GM19468 (cell line): Measurements from ENCODE around the gene RPS6KL1.

Source experiments
- ATAC-seq: cut with Tn5 transposase; IDR thresholded peaks from one replicate; pipeline ENCODE4 v1.9.1; 2021; ENCODE audit warnings: mild to moderate bottlenecking, moderate library complexity, moderate number of reproducible peaks; ENCODE audit not compliant: unreplicated experiment; ENCODE audit errors: extremely low read depth

RPS6KL1 gene, protein sequence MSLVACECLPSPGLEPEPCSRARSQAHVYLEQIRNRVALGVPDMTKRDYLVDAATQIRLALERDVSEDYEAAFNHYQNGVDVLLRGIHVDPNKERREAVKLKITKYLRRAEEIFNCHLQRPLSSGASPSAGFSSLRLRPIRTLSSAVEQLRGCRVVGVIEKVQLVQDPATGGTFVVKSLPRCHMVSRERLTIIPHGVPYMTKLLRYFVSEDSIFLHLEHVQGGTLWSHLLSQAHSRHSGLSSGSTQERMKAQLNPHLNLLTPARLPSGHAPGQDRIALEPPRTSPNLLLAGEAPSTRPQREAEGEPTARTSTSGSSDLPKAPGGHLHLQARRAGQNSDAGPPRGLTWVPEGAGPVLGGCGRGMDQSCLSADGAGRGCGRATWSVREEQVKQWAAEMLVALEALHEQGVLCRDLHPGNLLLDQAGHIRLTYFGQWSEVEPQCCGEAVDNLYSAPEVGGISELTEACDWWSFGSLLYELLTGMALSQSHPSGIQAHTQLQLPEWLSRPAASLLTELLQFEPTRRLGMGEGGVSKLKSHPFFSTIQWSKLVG

DNA sequence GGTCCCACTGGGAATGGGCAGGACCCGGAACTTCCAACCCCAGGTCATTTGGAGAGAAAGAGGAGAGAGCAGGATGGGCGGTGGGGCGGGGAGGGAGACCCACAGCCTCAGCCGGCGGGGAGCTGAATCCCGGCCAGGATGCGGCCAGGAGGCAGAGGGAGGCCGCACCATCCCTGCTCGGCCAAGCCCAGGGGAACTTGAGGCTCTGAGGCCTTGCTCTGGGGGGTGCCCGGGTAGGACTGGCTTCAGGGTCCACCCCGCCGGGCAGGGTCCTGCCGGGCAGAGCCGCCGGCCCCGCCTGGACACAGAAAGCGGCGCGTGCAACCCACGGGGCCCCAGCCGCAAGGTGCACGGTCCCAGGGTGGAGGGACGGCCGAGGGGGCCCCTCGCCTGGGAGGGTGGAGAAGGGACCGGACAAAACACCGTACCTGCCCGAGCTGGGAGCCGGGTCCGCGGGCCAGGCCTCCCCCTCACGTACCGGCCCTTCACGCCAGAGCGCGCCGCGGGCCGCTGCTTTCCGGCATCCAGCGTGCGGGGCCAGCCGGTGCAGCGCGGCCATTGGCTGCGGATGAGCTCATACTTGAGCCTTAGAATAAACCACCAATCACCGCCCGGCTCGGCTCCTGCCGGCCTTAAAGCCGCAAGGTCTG lies at the start of gene RPS6KL1:
Gene RPS6KL1 (minus strand): TSS at position 509 of the 650 bp plus-strand sequence. CDS start 1,719 bp downstream, outside the sequence.
- no peak for ATAC-seq

DNA sequence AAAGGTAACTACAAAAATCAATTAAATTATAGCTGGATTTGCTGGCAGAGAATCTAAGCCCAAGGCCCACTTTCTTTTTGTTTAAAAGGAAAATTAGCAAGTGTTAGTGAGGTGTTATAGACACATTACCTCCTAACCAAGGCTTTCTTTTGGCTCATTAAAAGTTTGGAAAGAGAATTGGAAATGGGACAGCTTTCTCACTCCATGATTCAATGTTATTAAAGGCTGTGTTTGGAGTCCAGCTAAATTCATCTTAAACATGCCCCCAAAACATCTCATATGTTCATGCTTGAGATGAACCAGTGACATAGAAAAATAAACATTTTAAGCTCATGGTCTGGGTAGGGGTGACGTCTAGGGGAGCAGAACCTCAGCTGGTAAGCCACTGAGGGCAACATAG lies 45.8 kb upstream of the RPS6KL1 start:
- no peak for ATAC-seq

DNA sequence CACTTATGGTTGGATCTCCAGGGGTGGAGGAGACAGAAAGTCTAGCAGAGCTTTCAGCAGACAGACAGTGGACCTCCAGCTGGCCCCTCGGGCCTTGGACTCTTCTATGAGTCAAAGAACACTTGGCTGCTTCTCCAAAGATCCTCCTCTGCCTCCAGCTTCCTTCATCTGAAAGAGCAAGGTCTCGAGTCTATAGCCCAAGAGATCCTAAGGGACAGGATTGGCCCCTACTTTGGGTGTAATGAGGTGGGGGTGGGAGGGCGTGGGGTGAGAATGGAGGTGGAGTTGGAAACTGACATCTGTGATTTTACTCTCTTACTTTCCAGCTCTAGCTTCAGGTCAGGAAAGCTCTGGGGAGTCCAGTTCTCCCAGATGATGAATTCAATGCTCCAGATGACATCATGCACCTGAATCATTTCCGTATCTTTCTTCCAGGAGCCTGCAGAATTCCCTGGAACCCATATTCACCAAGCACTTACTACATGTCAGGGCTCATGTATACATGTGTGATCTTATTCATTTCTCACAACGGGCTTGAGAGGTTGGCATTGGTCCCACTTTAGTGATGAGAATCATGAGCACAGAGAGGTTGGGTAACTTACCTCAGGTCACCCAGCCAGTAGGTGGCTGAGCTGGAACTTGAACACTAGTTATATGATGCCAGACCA lies 42.6 kb upstream of the RPS6KL1 start:
- ATAC-seq, result no peak

DNA sequence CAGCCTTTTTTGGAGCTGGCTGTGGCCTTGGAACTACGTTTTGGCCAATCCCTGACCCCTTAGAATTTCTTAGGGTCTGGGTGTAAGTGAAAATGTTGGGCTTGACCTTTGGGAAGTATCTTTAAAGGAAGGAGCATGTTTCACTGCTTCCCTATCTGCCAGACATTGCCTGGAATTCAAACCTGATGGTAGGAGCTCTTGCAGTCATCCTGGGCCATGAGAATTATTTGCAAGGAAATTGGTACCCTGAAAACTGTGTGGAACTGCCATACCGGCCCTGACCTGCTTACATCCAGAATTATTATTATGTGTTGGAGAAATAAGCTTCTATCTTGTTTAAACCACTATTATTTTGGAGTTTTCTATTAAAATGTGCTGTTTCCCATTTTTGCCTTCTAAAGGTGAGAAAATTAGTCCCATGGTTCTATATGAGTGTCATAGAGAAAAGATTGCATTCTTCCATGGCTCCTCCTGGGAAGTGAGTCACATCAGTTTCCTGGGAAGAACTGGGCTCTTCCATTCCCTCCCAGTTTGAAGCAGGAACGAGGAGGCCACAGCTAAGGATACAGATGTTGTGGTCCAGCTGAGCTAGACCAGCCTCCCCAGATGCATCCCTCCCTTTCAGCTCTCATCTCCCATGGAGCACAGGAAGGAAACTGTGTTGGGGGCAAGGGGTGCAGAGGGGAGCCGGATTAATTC lies 41.9 kb upstream of the RPS6KL1 start:
- ATAC-seq, result no peak

DNA sequence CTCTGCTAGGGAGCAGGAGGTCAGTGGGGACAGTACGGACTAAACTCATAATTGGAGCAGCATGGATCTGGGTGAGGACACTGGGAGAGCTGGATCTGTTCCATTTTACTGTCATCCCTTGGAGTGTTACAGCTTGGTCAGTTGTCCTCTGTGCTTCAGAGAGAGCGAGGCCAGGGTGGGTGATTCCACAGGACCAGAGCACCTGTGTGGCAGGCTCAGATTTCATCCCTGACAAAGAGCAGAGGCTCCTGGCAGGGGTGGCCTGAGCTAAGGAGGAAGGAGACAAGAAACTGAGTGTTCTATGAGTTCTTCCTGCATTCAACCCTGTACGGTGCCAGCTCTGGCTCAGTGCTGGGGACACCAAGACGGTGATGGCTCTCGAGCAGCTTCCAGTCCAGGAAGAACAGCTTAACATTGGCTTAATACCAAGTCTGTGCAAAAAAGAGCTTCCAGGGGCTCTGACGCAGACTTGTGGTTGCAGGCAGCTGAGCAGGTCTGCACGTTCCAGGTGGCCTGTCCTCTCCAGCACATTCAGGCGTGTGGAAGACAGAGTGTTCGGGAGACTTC lies 40.7 kb upstream of the RPS6KL1 start:
- no peak for ATAC-seq

DNA sequence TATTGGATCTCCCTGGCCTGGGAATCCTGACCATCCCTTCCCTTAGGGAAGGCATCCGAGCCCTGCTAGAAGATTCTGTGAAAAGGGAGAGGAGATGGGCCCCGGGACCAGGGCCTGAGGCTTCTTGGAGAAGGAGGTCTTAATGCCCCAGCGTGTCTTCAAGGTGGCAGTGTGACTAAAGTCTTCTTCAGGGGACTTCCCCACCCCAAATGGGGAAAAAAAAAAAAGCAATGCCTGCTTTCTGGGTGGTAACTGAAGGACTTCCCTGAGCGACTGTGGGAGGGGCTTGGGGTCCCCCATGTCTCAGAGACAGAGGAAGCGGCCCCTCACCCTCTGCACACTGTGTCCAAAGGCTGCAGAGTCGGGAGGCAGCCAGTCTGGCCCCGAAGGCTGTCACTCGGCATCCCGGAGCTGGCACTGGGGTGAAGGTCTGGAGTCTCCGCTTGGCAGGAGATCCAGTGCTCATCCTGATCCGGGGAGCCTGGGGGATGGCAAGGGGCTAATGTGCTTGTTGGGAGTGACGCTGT lies 40.2 kb upstream of the RPS6KL1 start:
- ATAC-seq, result no peak

DNA sequence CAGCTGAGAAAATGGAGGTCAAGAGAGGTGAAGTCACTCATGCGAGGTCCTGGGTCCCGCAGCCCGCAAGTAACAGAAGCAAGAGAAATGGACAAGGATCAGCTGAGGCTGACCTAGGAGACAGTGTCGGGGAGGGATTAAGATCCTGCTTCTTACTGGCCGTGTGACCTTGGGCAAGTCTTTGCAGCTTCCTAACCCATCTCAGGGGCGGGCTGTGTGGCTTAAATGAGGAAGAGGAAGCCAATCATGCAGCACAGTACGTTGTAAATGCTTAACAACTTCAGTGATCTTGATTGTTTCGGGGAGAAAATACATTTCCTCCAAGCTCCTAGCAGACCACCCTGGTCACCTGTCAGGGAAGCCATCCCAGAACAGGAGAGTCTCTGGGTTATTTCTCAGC lies 39.4 kb upstream of the RPS6KL1 start:
- ATAC-seq, result no peak

DNA sequence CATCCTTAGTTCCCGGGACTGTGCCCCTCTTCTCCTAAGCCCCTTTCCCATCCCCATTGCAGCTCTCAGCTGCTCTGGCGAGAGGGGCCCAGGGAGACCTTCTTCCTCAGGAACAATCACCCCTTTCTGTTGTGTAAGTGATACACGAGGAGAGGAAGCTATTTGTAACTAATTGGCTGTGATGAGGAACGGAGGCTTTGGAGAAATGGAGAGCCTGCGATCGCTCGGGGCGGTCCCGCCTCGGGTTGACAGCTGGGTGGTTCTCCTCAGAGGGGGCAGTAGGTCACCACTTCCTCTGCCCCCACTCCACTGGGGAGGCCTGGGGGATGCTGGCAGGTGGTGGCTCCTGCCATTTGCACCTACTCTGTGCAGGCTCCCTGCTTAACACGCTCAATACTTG lies 39.0 kb upstream of the RPS6KL1 start:
- ATAC-seq, result no peak

DNA sequence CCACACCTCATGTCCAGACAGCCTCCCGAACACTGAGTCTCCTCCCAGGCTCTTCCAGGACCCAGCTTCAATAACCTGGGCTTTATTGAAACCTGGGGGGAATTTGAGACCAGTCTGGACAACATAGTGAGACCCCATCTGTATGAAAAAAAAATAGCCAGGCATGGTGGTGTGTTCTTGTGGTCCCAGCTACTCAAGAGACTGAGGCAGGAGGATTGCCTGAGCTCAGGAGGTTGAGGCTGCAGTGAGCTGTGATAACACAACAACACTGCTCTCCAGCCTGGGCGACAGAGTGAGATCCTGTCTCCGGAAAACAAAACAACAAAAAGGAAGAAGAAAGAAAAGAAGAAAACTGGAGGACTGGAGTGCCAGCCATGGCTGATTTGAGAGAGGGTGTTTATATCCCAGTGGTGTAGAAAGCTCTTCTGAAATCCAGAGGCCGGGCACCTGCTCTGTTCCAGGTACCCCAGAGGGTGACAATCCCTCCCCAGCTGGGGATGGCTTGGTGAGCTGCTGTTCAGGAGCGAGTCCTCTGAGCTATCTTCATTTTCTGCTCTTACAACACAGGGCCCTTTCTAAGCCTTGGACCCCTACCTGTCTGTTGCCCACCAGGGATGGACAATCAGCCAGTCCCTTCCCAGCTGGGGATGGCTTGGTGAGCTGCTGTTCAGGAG lies 38.3 kb upstream of the RPS6KL1 start:
- ATAC-seq, result no peak

DNA sequence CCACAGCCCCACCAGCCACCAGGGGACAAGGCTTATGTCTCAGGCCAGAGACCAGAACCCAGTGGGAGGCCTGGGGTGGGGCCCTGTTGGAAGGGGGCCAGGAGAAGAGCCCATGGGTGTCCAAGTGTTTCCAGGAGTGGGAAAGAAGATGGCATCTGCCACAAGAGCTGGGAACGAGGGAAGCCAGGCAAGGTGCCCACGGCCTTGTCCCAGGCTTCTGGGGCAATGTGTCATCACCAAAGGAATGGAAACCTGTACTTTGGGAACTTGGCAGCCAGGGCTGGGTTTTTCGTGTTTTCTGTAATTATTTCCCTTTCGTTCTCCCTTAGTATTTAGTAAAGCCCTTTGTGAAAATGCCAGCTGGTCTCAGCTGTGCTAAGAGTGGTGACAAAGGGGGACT lies 37.7 kb upstream of the RPS6KL1 start:
- ATAC-seq, result no peak

DNA sequence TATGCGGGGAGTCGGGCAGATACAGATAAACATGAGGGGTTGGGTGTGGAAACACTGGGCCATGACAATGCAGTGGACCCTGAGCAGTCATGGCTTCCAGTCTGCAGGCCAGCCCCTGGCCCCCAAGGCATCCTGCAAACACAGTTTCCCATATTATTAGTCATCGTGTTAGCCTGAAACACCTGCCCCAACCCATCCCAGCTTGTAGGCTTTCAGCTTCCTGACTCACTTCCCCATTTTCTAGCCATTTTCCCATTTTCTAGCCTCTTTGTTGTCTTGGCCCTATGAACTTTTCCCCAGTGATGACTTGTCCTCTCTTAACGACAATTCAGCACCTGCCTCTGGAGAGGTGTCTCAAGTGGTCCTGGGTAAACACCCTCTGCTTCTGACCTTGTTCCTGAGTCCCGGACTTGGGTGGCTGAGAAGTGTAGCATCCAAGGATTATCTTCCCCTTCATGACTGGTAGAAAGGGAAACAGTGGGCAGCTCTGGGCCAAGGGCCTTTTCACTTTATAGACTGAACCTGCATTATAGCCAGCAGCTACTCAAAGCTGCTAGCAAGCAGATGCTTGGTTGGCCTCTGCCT lies 36.6 kb upstream of the RPS6KL1 start:
- no peak for ATAC-seq

DNA sequence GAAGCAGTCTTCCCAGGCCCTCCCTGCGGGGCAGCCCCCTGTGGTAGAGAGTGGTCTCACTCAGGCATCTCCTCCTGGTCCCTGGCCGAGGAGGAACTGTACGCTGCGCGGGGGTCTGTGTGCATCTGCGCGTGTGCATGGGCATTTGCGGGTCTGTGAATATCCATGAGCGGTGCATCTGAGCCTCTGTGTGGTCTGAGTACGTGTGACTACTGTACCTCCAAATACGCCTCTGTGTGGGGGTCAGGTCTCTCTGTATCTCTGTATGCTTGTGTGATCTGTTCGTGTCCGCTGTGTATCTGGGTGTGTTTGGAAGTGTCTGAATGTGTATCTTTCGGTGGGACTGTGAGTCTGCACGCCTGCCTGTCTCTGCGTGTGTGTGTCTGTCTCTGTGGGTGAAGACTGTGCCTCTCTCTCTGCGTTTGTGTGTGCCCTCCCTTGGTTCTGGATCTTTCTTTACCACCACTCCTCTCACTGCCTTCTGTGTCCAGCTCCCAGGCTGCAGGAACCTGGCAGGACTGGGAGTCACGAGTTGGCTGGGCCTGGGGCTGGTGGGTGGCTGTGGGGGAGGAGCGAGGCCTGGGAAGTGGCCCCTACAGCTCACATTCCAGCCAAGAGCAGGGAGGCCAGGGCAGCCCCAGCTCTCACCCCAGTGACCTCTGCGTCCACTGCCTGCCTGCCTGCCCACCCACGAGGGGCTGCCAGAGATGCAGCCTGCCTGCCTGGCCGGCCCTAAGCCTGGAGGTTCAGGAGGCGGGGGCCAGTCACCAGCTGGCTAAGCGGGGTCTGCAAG lies 33.4 kb upstream of the RPS6KL1 start:
- ATAC-seq, result no peak

DNA sequence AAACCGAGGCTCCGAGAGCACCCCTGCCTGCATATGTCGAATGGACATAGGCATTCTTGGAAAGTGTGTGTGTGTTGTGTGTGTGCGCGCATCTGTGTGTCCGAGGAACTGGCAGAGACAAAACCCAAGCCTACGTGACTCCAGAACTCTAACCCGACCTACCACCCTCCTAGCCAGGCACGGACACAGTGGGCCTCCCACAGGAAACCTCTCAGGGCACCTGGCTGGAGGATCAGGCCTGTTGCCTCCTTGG lies 32.9 kb upstream of the RPS6KL1 start:
- ATAC-seq, result no peak

DNA sequence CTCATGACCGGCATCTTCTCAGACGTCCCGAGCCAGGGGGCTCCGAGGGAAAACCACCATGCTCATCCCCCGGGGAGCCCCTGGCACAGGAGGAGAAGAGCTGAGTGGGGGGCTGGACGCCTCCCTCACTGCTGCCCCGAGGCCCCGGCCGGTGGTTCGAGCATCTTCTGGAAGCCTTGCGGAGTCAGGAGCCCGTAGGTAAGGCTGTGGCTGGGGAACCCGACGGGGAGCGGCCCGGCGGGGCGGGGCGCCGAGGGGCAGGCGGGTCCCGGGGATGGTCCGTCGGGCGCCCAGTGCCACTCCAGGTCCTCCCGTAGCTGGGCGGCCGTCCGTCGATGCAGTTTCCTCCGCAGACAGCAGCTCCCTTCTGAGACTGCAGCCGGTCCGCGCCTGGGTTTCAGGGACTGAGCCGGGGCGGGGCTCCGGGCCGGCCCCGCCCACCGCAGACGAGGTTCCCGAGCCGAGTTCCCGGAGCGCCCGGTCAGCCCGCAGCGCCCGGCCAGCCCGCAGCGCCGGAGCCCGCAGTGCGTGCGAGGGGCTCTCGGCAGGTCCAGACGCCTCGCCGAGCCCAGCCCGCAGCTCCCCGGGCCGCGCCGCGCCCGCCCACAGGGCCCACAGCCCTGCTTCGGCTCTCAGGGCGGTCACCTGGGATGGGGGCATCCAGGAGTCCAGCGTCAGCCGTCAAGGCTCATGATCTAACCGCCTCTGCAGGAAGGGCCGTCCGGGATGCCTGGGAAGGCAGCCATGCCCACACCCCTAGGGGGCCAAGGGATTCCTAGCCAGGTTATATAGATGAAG lies 32.4 kb upstream of the RPS6KL1 start, which contains the start of gene PGF:
Gene PGF (minus strand): TSS at position 369 of the 798 bp plus-strand sequence. CDS start 355 bp downstream, at position 14.
- ATAC-seq, result no peak

DNA sequence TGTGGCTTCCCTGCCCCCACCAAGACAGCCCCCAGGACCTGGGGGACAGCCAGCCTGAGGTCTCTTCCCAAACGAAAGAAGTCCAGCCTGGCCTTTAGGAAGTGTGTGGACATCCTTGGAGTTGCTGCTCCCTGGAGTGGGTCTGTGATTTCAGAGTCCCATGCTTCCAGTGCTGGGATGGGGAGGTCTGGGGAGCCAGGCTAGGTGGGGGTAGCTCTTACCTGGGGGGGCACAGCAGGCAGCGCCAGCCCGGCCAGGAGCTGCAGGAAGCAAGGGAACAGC lies 31.8 kb upstream of the RPS6KL1 start:
- ATAC-seq, result no peak

DNA sequence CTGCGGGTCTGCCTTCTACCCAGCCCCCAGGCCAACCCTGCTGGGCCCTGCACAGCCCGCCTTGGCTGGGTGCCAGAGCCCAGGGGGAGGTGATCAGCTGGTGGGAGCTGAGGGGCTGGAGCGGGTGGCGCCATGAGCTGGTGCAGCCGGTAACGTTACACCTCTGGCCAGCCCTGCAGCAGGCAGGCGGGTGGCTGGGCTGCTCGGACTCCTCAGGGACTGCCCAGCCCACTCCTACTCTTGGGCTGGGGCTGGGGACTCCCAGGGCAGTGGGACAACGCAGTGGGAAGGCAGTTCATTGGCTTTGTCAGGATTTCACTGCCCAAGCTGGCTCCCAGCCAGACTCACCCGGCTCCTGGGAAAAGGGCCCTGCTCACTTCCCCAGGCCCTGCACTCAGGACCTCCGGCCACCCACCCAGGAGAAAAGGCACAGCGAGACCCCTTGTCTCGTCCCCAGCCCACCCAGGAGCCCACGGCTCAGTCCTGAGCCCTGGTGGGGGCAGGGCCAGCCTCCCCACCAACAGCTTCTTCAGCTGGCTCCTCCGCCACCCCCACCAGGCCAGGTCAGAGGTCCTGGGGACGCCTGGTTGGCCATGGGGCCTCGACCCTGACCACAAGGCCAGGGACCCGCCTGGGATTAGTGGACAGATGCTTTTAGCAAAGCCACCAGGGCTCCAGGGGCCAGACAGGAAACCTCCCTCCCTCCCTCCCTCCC lies 31.3 kb upstream of the RPS6KL1 start:
- no peak for ATAC-seq

DNA sequence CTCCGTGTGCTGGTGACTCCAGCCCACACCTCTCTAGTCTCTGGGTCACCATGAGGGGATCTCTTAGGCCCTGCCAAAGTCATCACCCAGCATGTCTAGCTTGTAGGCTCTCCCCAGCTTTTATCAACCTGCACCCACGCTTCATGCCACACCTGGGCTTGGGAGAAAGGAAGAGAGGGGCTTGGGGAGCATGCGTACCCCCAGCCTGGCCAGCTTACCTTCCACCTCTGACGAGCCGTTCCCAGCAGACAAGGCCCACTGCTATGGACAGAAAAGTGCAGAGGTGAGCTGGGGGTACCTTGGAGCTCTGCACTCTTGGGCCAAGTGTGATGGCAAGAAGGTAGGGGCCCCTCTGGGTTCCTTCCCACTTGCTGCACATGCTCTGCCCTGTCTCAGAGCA lies 30.6 kb upstream of the RPS6KL1 start:
- no peak for ATAC-seq
